HG02870 (cell line): ENCODE measurements around the gene CNTNAP2.

Source experiments
- ATAC-seq: cut with Tn5 transposase; IDR thresholded peaks from one replicate; pipeline ENCODE4 v1.9.1; 2021; ENCODE audit warnings: mild to moderate bottlenecking, moderate library complexity; ENCODE audit not compliant: unreplicated experiment

The CNTNAP2 gene

GRCh38 chr7:147432079-147432478 lies 1315.5 kb downstream of the CNTNAP2 start:
- ATAC-seq: no peak

GRCh38 chr7:147432576-147432975 lies 1316.0 kb downstream of the CNTNAP2 start:
- ATAC-seq: no peak

- no peak for ATAC-seq
Observed at GRCh38 chr7:147436718-147437117, 1320.1 kb downstream of the CNTNAP2 start.

GRCh38 chr7:147438216-147438615 lies 1321.6 kb downstream of the CNTNAP2 start:
- ATAC-seq: no peak

GRCh38 chr7:147443942-147444341 lies 1327.3 kb downstream of the CNTNAP2 start:
- ATAC-seq: no peak

- no peak for ATAC-seq
Observed at GRCh38 chr7:147452816-147453215, 1336.2 kb downstream of the CNTNAP2 start.

GRCh38 chr7:147465223-147465622 lies 1348.6 kb downstream of the CNTNAP2 start:
- no peak for ATAC-seq

GRCh38 chr7:147472556-147472955 lies 1356.0 kb downstream of the CNTNAP2 start:
- ATAC-seq: no peak

GRCh38 chr7:147474862-147475261 lies 1358.3 kb downstream of the CNTNAP2 start:
- no peak for ATAC-seq

GRCh38 chr7:147477526-147477925 lies 1360.9 kb downstream of the CNTNAP2 start:
- no peak for ATAC-seq

- no peak for ATAC-seq
Observed at GRCh38 chr7:147478796-147479195, 1362.2 kb downstream of the CNTNAP2 start.

- no peak for ATAC-seq
Observed at GRCh38 chr7:147483634-147484292, 1367.2 kb downstream of the CNTNAP2 start.

- no peak for ATAC-seq
Observed at GRCh38 chr7:147485660-147486210, 1369.1 kb downstream of the CNTNAP2 start.

- ATAC-seq: no peak
Observed at GRCh38 chr7:147492606-147493005, 1376.0 kb downstream of the CNTNAP2 start.

GRCh38 chr7:147496209-147496608 lies 1379.6 kb downstream of the CNTNAP2 start:
- ATAC-seq: no peak

GRCh38 chr7:147497246-147497645 lies 1380.6 kb downstream of the CNTNAP2 start:
- ATAC-seq: no peak

- no peak for ATAC-seq
Observed at GRCh38 chr7:147498081-147498480, 1381.5 kb downstream of the CNTNAP2 start.

GRCh38 chr7:147509035-147509501 lies 1392.5 kb downstream of the CNTNAP2 start:
- no peak for ATAC-seq

GRCh38 chr7:147509541-147510200 lies 1393.1 kb downstream of the CNTNAP2 start:
- no peak for ATAC-seq

GRCh38 chr7:147510201-147510542 lies 1393.6 kb downstream of the CNTNAP2 start:
- no peak for ATAC-seq

GRCh38 chr7:147510923-147511322 lies 1394.3 kb downstream of the CNTNAP2 start:
- no peak for ATAC-seq

GRCh38 chr7:147513451-147513850 lies 1396.8 kb downstream of the CNTNAP2 start:
- no peak for ATAC-seq
